K562 (cell line): ENCODE results near the gene H3-3A. TPM values are rescaled to one million over a fixed set of nuclear protein-coding genes. Genes with fewer than 3 reads are reported as not detected.

Experiments
- BRD9 ChIP-seq: fragments of 450-650 bp; IDR thresholded peaks from 2 replicates; pipeline ENCODE4 v1.6.1; 2018; ENCODE audit warnings: low read depth; ENCODE audit not compliant: partially characterized antibody
- BRF1 ChIP-seq: IDR thresholded peaks from 3 replicates; pipeline ENCODE4 v1.6.1; 2011; ENCODE audit warnings: borderline replicate concordance, mild to moderate bottlenecking; ENCODE audit not compliant: insufficient read length; ENCODE audit errors: extremely low read depth
- C11orf30 ChIP-seq: fragments of 450-650 bp; IDR thresholded peaks from 2 replicates; pipeline ENCODE4 v1.6.1; 2016; ENCODE audit warnings: low read depth, mild to moderate bottlenecking
- CHD1 ChIP-seq: fragments of 200-600 bp; sonication (generic); IDR thresholded peaks from one replicate; pipeline ENCODE4 v1.6.1; 2012; ENCODE audit warnings: mild to moderate bottlenecking, moderate library complexity, low read length, inconsistent platforms
- ELF4 ChIP-seq: fragments of 450-650 bp; formaldehyde crosslinking; IDR thresholded peaks from 2 replicates; pipeline ENCODE4 v1.4.0; 2022; ENCODE audit warnings: missing genetic modification characterization
- FIP1L1 ChIP-seq: fragments of 200-400 bp; formaldehyde crosslinking; IDR thresholded peaks from 2 replicates; pipeline ENCODE4 v1.6.1; 2018; ENCODE audit warnings: mild to moderate bottlenecking, low read depth, low read length; ENCODE audit not compliant: poor library complexity, severe bottlenecking
- GTF2F1 ChIP-seq: IDR thresholded peaks from 2 replicates; pipeline ENCODE4 v1.6.1; 2011; ENCODE audit warnings: low read depth, low read length, improper control_type of control experiment
- HDAC3 ChIP-seq: fragments of 450-650 bp; IDR thresholded peaks from 2 replicates; pipeline ENCODE4 v1.6.1; 2018; ENCODE audit warnings: borderline replicate concordance, mild to moderate bottlenecking, moderate library complexity; ENCODE audit not compliant: partially characterized antibody
- IRF1 ChIP-seq: sonication (generic); formaldehyde crosslinking; IDR thresholded peaks from 2 replicates; pipeline ENCODE4 v1.8.0; 2022; ENCODE audit warnings: missing genetic modification reagents, mild to moderate bottlenecking, borderline replicate concordance
- JUN ChIP-seq, 2 experiments: sonication (generic) in 1 of 2; formaldehyde crosslinking in 1 of 2; IDR thresholded peaks; 2 replicates each; pipeline versions ENCODE4 v1.6.1 to v1.8.0; 2012 to 2022; ENCODE audit warnings: borderline replicate concordance in 2 of 2, mild to moderate bottlenecking in 2 of 2, improper control_type of control experiment in 1 of 2, low read depth in 1 of 2, low read length in 1 of 2, missing genetic modification reagents in 1 of 2
- MAX ChIP-seq: sonication (generic); formaldehyde crosslinking; IDR thresholded peaks from 2 replicates; pipeline ENCODE4 v1.9.0; 2022; ENCODE audit warnings: mild to moderate bottlenecking, missing genetic modification reagents
- MBD2 ChIP-seq: sonication (generic); IDR thresholded peaks from 2 replicates; pipeline ENCODE4 v1.6.1; 2016; ENCODE audit warnings: low read depth, borderline replicate concordance
- MEIS2 ChIP-seq: fragments of 450-650 bp; IDR thresholded peaks from 2 replicates; pipeline ENCODE4 v1.6.1; 2014; ENCODE audit warnings: mild to moderate bottlenecking; ENCODE audit not compliant: partially characterized antibody
- MYNN ChIP-seq, 2 experiments: sonication (generic); formaldehyde crosslinking in 1 of 2; IDR thresholded peaks; 2 replicates each; pipeline versions ENCODE4 v1.5.0 to v1.6.1; 2016 to 2020; ENCODE audit warnings: antibody characterized with exemption in 1 of 2, missing genetic modification reagents in 1 of 2
- NCOA2 ChIP-seq, 2 experiments: fragments of 450-650 bp; IDR thresholded peaks; 2 replicates each; pipeline ENCODE4 v1.6.1; 2018; ENCODE audit warnings: mild to moderate bottlenecking in 2 of 2, moderate library complexity in 1 of 2; ENCODE audit not compliant: partially characterized antibody in 2 of 2
- SIN3A ChIP-seq, 2 experiments: fragments of 150-350 bp in 1 of 2; IDR thresholded peaks; 2 replicates each; pipeline ENCODE4 v1.6.1; 2011 to 2016; ENCODE audit warnings: borderline replicate concordance in 2 of 2, low read depth in 2 of 2, low read length in 2 of 2, mild to moderate bottlenecking in 2 of 2, moderate library complexity in 2 of 2; ENCODE audit not compliant: control insufficient read depth in 1 of 2
- SMAD4 ChIP-seq: fragments of 250-450 bp; sonication (Bioruptor Pico); conservative IDR thresholded peaks from 2 replicates; pipeline ENCODE4 v1.8.0; 2021; ENCODE audit warnings: inconsistent platforms, mild to moderate bottlenecking, moderate library complexity
- ZBTB11 ChIP-seq, 3 experiments: fragments of 200-800 bp in 1 of 3; fragments of 250-450 bp in 1 of 3; fragments of 450-650 bp in 1 of 3; sonication (Bioruptor Pico) in 1 of 3; sonication (Bioruptor generic) in 1 of 3; formaldehyde crosslinking in 1 of 3; IDR thresholded peaks; 2 replicates each; pipeline versions ENCODE4 v1.6.1 to v1.8.0; 2016 to 2022; ENCODE audit warnings: mild to moderate bottlenecking in 2 of 3, missing genetic modification characterization in 2 of 3, missing compliant biosample characterization in 1 of 3, moderate library complexity in 1 of 3
- ZFPM2 ChIP-seq: fragments of 250-450 bp; sonication (Bioruptor Pico); IDR thresholded peaks from 2 replicates; pipeline ENCODE4 v1.5.1; 2022; ENCODE audit warnings: mild to moderate bottlenecking
- ZNF133 ChIP-seq: fragments of 250-450 bp; sonication (Bioruptor Pico); IDR thresholded peaks from 2 replicates; pipeline ENCODE4 v1.4.0; 2020; ENCODE audit warnings: mild to moderate bottlenecking
- ZNF174 ChIP-seq: fragments of 250-450 bp; sonication (Bioruptor Pico); IDR thresholded peaks from 2 replicates; pipeline ENCODE4 v1.4.0; 2020; ENCODE audit warnings: mild to moderate bottlenecking
- ZNF584 ChIP-seq: fragments of 200-800 bp; sonication (Bioruptor generic); IDR thresholded peaks from 2 replicates; pipeline ENCODE4 v1.6.1; 2016; ENCODE audit warnings: low read depth, mild to moderate bottlenecking, missing genetic modification characterization, missing compliant biosample characterization
- polyA plus RNA-seq, 8 experiments: library from polyadenylated mRNA; depleted of rRNA in 4 of 8; stranded (reverse) in 5 of 8; unstranded in 3 of 8; fragments of >200 nt; fragmentation: Nextera tagmentation in 2 of 8; fragmentation: Illumina TruSeq in 1 of 8; extraction: Ambion mirVana in 2 of 8; extraction: Trizol in 1 of 8; gene quantifications; 2 replicates each; pipeline versions ENCODE4 v1.2.1 to v1.2.3, GENCODE V29; 2011 to 2014; ENCODE audit warnings: inconsistent platforms in 1 of 8, missing spikeins in 1 of 8
- total RNA-seq, 7 experiments: library from RNA; depleted of rRNA in 6 of 7; stranded (reverse); fragments of >200 nt in 6 of 7; fragmentation: Illumina TruSeq in 2 of 7; extraction: Trizol in 2 of 7; gene quantifications; 2 replicates each; pipeline versions ENCODE4 v1.2.1 to v1.2.3, GENCODE V29; 2011 to 2021; ENCODE audit warnings: low replicate concordance in 1 of 7

H3-3A gene
- total and polyA plus RNA-seq, 9 of the 15 experiments (the other 6 are each of a cell fraction or from before 2014, with no cell fraction given), result 426 to 1,083 (median 591) TPM

- TF ChIP-seq MAX (no peak; the same call in none of the 2 replicates), SIN3A (IDR thresholded peaks at IDR 0.05; ENCODE audit: borderline replicate concordance in 2 of 2, control insufficient read depth in 1 of 2, low read depth in 2 of 2, low read length in 2 of 2) (peak in 1 of 2 experiments; percentile 48; a peak in 1 of 4 replicates), HDAC3 (no peak), ZFPM2 (CRISPR knock-in tag) (no peak), MEIS2 (peak; percentile 36), ZBTB11 (CRISPR knock-in tag; IDR thresholded peaks at IDR 0.05) (peak in 2 of 3 experiments; percentile 15 to 41; a peak in 2 of 6 replicates), IRF1 (CRISPR knock-in tag) (no peak), JUN (IDR thresholded peaks at IDR 0.05; ENCODE audit: borderline replicate concordance, low read depth, low read length) (no peak), JUN (CRISPR knock-in tag; IDR thresholded peaks at IDR 0.05; ENCODE audit: borderline replicate concordance) (no peak), ZNF133 (no peak), SMAD4 (CRISPR knock-in tag) (peak; percentile 54; the same call in 1 of the 2 replicates), C11orf30 (no peak), BRF1 (no peak), ZNF584 (CRISPR knock-in tag) (no peak), CHD1 (no peak), MBD2 (no peak), ELF4 (CRISPR knock-in tag) (no peak), ZNF174 (CRISPR knock-in tag) (no peak), BRD9 (no peak), FIP1L1 (peak; percentile 95), NCOA2 (IDR thresholded peaks at IDR 0.05; ENCODE audit: partially characterized antibody in 2 of 2) (no peak), MYNN (IDR thresholded peaks at IDR 0.05) (no peak), MYNN (CRISPR knock-in tag; IDR thresholded peaks at IDR 0.05) (no peak), GTF2F1 (no peak)
Measured at GRCh38 chr1:226110249-226111097, 48.0 kb downstream of the H3-3A start (continued).
